Astrocyte of the spinal cord (primary cell): ENCODE results near the gene RAB1A.
"Not testable (repeated sequence)": the region's sequence is repeated elsewhere in the genome, so short reads cannot be mapped to it uniquely, and the experiment has no call there.

Experiments used
- DNase-seq: peaks from one replicate; pipeline ENCODE4 v3.0.0; 2011; ENCODE audit warnings: low read depth, low spot score
- H3K4me3 ChIP-seq: 2 replicates; pipeline ENCODE4 v1.5.1; 2011; ENCODE audit warnings: low read depth, mild to moderate bottlenecking, low read length, moderate library complexity
- in situ Hi-C: cut with HindIII; loops from 2 replicates; pipeline ENCODE4 v1.10.0; 2017; ENCODE audit warnings: low sequenced_read_pairs
- TF ChIP-seq, protein P1 (sequence below): IDR thresholded peaks from 2 replicates; pipeline ENCODE4 v1.5.1; 2012; ENCODE audit warnings: low read depth, mild to moderate bottlenecking, low read length, inconsistent platforms

The RAB1A gene

GRCh38 chr2:65134158-65134557 lies 4.3 kb upstream of the RAB1A start:
- DNase-seq = no peak
- TF ChIP-seq, protein P1, sequence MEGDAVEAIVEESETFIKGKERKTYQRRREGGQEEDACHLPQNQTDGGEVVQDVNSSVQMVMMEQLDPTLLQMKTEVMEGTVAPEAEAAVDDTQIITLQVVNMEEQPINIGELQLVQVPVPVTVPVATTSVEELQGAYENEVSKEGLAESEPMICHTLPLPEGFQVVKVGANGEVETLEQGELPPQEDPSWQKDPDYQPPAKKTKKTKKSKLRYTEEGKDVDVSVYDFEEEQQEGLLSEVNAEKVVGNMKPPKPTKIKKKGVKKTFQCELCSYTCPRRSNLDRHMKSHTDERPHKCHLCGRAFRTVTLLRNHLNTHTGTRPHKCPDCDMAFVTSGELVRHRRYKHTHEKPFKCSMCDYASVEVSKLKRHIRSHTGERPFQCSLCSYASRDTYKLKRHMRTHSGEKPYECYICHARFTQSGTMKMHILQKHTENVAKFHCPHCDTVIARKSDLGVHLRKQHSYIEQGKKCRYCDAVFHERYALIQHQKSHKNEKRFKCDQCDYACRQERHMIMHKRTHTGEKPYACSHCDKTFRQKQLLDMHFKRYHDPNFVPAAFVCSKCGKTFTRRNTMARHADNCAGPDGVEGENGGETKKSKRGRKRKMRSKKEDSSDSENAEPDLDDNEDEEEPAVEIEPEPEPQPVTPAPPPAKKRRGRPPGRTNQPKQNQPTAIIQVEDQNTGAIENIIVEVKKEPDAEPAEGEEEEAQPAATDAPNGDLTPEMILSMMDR = no peak
- no peak overlapping the region for H3K4me3 ChIP-seq
- in situ Hi-C loops = no loop called here

DNA sequence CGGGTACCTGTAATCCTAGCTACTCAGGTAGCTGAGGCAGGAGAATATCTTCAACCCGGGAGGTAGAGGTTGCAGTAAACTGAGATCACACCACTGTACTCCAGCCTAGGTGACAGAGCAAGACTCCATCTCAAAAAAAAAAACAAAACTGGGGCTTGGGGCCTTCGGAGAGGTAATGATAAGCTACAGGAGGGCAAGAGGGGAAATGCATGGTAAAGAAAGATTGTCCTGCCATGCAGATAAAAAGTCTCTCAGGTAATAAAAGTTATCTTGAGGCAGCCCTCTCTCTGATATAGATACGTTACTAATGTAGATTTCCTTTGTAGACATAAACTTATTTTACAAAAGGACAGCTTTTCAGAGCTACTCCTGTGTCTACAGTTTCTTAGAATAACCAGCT lies 3.7 kb upstream of the RAB1A start:
- TF ChIP-seq, protein P1 = no peak
- in situ Hi-C loops = no loop called here
- no peak overlapping the region for H3K4me3 ChIP-seq
- no peak for DNase-seq

DNA sequence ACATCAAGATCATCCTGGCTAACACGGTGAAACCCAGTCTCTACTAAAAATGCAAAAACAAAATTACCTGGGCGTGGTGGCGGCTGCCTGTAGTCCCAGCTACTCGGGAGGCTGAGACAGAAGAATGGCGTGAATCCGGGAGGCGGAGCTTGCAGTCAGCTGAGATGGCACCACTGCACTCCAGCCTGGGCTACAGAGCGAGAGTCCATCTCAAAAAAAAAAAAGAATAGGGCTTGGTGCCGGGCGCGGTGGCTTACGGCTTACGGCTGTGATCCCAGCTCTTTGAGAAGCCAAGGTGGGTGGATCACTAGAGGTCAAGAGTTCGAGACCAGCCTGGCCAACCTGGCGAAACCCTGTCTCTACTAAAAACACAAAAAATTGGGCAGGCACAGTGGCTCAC lies 3.0 kb upstream of the RAB1A start:
- DNase-seq, in situ Hi-C loops, H3K4me3 ChIP-seq: not testable (repeated sequence)

DNA sequence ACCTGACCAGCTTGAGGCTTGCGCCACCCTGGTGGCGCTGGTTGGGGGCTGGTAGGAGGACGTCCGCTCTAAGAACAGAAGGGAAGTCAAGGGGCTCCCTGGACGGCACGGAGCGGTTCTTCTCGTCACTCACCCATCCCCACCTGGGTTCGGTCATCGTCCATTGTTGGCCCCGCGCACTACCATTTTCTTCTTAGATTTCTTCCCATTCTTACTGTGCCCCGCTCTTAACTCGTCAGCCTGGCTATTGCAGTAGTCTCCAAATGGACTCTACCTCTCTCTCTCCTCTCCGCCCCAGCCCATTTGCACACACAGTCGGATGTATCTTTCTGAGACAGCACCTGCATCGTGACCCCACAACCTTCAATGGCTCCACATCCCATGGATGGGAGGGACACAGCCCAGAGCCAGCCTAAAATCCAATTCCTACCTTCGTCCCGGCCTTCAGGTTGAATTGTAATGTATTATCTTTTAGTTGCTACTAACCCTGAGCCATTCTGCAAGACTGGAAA lies 814 bp upstream of the RAB1A start:
- no peak for DNase-seq

DNA sequence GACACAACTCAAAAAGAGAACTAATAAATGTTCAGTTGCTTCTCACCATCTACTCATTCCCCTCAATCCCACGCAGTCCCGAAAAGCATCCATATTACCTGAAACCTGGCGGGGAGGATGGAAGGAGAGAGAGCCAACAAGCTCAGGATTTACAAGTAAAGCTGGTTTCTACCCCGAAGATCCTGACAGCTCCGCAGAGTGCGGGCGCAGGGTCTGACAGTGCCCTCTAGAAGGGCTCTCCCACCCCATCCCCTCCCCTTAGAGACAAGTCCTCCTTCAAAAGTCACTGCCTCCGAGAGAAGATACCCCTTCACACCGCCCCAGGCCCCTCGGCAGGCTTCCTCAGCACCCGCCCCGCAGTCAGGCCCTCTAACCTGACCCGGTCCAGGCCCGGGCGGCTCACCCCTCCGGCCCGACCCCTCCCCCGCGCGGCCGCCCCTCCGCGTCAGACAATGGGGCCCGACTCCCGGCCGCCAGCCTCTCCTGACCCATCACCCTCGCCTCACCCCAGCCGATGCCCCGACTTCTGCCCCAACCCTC lies 550 bp downstream of the RAB1A start:
- in situ Hi-C loops = no loop called here
- no peak for DNase-seq
- TF ChIP-seq, protein P1 = no peak
- peak overlapping the region; percentile 99 for H3K4me3 ChIP-seq

More for the DNA sequence above, 814 bp upstream of the RAB1A start:
- TF ChIP-seq, protein P1 = no peak
- in situ Hi-C loops = no loop called here
- H3K4me3 ChIP-seq = peak overlapping the region; percentile 62

DNA sequence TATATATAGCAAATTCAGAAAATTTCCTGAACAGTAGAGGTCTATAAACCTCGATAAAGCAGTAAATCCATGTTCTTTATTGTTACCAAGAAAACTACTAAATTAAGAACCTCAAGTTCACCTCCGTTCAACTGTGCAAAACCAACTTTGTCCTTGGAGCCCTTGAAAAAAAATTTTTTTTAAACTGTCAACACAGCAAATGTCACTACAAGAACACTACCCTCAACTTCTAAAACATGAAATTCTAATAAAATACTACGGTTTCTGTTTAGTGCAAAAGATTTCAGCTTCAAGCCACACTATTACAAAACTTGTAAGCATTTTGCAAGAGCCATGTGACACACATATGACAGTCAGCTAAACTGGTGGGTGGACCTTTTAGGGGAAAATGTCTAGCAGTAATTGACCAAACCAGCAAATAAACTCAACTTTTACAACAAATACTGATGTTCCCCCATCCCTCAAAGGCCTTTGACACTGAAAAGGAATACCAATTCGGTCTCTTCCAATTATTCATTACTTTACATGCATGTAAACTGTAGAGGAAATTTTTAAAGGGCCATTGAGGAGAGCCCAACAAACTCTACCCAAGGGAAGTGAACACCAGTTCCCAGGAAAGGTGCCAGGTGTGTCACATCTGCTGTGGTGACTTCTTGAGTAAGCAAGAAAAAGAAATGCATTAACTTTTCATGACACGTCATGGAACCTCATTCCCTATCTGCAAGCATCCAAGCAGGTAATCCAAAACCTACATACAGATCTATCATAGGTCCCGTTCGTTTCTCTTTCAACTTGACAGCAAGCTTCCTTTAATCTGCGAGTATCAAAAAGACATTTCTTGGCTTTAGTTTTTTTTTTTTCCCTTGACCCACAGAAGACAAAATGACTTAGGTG lies 1.4 kb downstream of the RAB1A start:
- in situ Hi-C loops = no loop called here
- TF ChIP-seq, protein P1 = no peak
- peak overlapping the region; percentile 99 for H3K4me3 ChIP-seq
- DNase-seq = peak; percentile 23

GRCh38 chr2:65125457-65125856 lies 4.4 kb downstream of the RAB1A start:
- DNase-seq, in situ Hi-C loops, H3K4me3 ChIP-seq: not testable (repeated sequence)
